Heart right ventricle (tissue), 16 donors: ENCODE results near the gene STAB2. TPM values are rescaled to one million over a fixed set of nuclear protein-coding genes. Genes with fewer than 3 reads are reported as not detected.

ENCODE experiments used
- ATAC-seq, 8 donors: fragments of 200-7000 bp; cut with Tn5 transposase; one replicate each; pipeline ENCODE4 v1.9.1; 2020; ENCODE audit warnings: mild to moderate bottlenecking in 8 of 8, moderate library complexity in 8 of 8, moderate number of reproducible peaks in 1 of 8
- DNase-seq, 2 donors: peaks; one replicate each; pipeline ENCODE4 v3.0.0-alpha.2; 2020
- H3K27ac ChIP-seq, 10 donors: fragments of 200-600 bp; sonication (generic) in 2 of 10; one replicate each; pipeline versions ENCODE4 v1.5.0 to v1.8.0; 2020 to 2022; ENCODE audit warnings: mild to moderate bottlenecking in 3 of 10
- H3K27me3 ChIP-seq, 7 donors: fragments of 200-600 bp; one replicate each; pipeline ENCODE4 v1.8.0; 2021 to 2022; ENCODE audit warnings: mild to moderate bottlenecking in 2 of 7
- H3K36me3 ChIP-seq, 9 donors: fragments of 200-600 bp; sonication (generic) in 1 of 9; one replicate each; pipeline versions ENCODE4 v1.5.0 to v1.8.0; 2020 to 2022; ENCODE audit warnings: mild to moderate bottlenecking in 2 of 9
- H3K4me1 ChIP-seq, 9 donors: fragments of 200-600 bp; sonication (generic) in 1 of 9; one replicate each; pipeline versions ENCODE4 v1.5.0 to v1.8.0; 2020 to 2022; ENCODE audit warnings: mild to moderate bottlenecking in 4 of 9
- H3K4me3 ChIP-seq, 10 donors: fragments of 200-600 bp; sonication (generic) in 2 of 10; one replicate each; pipeline versions ENCODE4 v1.5.0 to v1.8.0; 2020 to 2022; ENCODE audit warnings: mild to moderate bottlenecking in 7 of 10, moderate library complexity in 2 of 10
- H3K9me3 ChIP-seq, 11 donors: fragments of 200-600 bp in 10 of 11; sonication (generic) in 2 of 11; one replicate each; pipeline versions ENCODE4 v1.5.0 to v1.8.0; 2013 to 2022; ENCODE audit warnings: mild to moderate bottlenecking in 2 of 11, control low read depth in 1 of 11, moderate library complexity in 1 of 11
- CTCF ChIP-seq, 9 donors: fragments of 200-600 bp; sonication (generic) in 2 of 9; IDR thresholded peaks; one replicate each; pipeline versions ENCODE4 v1.5.0 to v1.8.0; 2021 to 2022; ENCODE audit warnings: antibody characterized with exemption in 9 of 9, mild to moderate bottlenecking in 5 of 9, moderate library complexity in 1 of 9
- WGBS, 2 donors: extraction: QIAGEN DNeasy Blood & Tissue Kit; methylation state at CpG; one replicate each; pipeline ENCODE4 v1.1.7; 2013; ENCODE audit warnings: inconsistent platforms in 1 of 2; 5-methylcytosine and 5-hydroxymethylcytosine counted together
- intact Hi-C, 10 donors: fragments of 100-400 bp; cut with DNase I; formaldehyde crosslinking; loops; one replicate each; pipeline versions ENCODE4 v1.11.1 to v1.14.2; 2022
- polyA plus RNA-seq, 2 donors: library from polyadenylated mRNA; stranded (reverse); fragments of 200-250 nt; gene quantifications; one replicate each; pipeline ENCODE4 v1.2.3, GENCODE V29; 2013
- total RNA-seq, 10 donors: library from RNA; stranded (reverse); fragmentation: NEBNext Ultra II Directional in 3 of 10; extraction: Animal tissue kit (Norgen Biotek cat#: 25700) in 3 of 10; gene quantifications; one replicate each; pipeline versions ENCODE4 v1.2.1 to v1.2.4, GENCODE V29; 2021 to 2023
- donor health status: Arrhythmogenic right ventricular cardiomyopathy.
- donor health status: ischemic (EF 13 %, LVEDD 7.1; RV severe dilation, severe dysfunction).
- donor health status: healthy with polysubstance abuse.
- donor health status: DM: no; HTN: yes; CAD: no.
- donor health status: DM: no; HTN: no; CAD: no.
- donor health status: ischemic (EF 25% LVEDD 6.9; RV normal size, moderate dysfunction).
- donor health status: ischemic (EF 25% LVEDD 5.7; RV mildly dilated, moderate dysfunction).
- donor health status: healthy.
- donor health status: DM: yes; HTN: yes; CAD: no.
- donor health status: Ischemic cardiomyopathy.
- donor health status: ischemic (EF 35%, LVEDD 5.7; RV mildly dilated, moderate dysfunction).
- donor health status: nonischemic (EF 11% LVEDD 7.7; RV severe dilation, severe dysfunction).
- donor health status: DM: yes; HTN: yes; CAD: no.
- donor health status: PGD.
- donor health status: ischemic (EF 29% LVEDD 5.4; RV normal size, mild dysfunction).
- donor health status: nonischemic (EF 23%, LVEDD 6.1; RV moderate dilation, normal function).

Gene STAB2
- total and polyA plus RNA-seq, 12 donors: 0.01 to 0.50 (median 0.17) TPM; not detected in 3

GRCh38 chr12:103571286-103571685 lies 15.8 kb upstream of the STAB2 start:
- H3K27me3 ChIP-seq: peaks cover 0 to 22% (median 0%) of the 10 kb centered on the region in 7 donors
- ATAC-seq (peak; percentile 57 to 92 (median 86)), DNase-seq (peak; percentile 19 to 49)
- intact Hi-C loops: loop anchor here in 1 of 10 donors (10.0 kb wide), 1 partner anchor 64 kb away; no protein-coding TSS in a partner anchor
- TF ChIP-seq CTCF (IDR thresholded peaks at IDR 0.05): peak in 1 of 9 donors; percentile 20
- 7% methylated on average over 18 of the region's 18 CpGs for WGBS, 2 donors
- H3K36me3 ChIP-seq: no peaks in the 10 kb centered on the region
- peak overlapping the region in 6 of 10 donors; percentile 3 to 62 (median 20) for H3K27ac ChIP-seq
- H3K4me1 ChIP-seq: peaks cover 0 to 17% (median 0%) of the 10 kb centered on the region in 9 donors
- H3K4me3 ChIP-seq: peak overlapping the region in 4 of 10 donors; percentile 11 to 38 (median 18)
- peaks cover 0 to 12% (median 7%) of the 10 kb centered on the region in 11 donors for H3K9me3 ChIP-seq

DNA sequence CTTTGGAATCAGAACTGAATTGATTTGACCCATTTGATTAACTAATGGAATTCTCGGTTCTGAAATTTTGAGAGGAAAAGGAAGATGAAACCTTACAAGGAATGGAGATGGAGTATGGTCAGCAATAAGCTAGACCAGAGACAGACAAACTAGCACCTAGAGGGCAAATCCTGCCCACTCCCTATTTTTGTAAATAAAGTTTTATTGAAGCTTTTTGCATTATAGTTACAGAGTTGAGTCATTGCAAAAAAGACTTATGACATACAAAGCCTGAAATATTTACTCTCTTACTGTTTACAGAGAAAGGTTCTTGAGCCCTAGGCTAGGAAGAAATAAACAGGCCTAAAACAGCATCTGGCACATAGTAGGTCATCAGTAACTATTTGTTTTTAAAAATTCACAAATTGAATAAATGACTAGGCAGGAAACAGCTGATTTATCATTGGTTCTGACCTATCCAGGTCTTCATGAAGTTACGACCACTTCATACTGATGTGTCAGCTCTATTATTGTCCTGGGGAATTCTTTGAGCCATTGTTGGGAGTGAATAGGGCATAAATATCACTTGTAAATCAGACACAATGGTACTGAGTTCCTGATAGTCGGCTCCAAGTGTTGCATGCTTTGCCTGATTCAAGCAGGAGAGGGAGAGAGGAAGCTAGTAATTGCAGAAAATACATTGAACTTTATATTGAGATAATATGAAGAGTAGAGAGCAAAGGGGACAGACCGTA lies 14.6 kb upstream of the STAB2 start:
- WGBS, 2 donors: 71 to 83% methylated on average over 4 of the region's 4 CpGs
- H3K4me1 ChIP-seq: peaks cover 0 to 17% (median 0%) of the 10 kb centered on the region in 9 donors
- H3K27ac ChIP-seq: no peak overlapping the region
- peaks cover 0 to 22% (median 0%) of the 10 kb centered on the region in 7 donors for H3K27me3 ChIP-seq
- intact Hi-C loops: loop anchor here in 1 of 10 donors (10.0 kb wide), 1 partner anchor 62 kb away; no protein-coding TSS in a partner anchor
- no peak overlapping the region for H3K4me3 ChIP-seq
- no peaks in the 10 kb centered on the region for H3K36me3 ChIP-seq
- TF ChIP-seq CTCF (IDR thresholded peaks at IDR 0.05): no peak
- peaks cover 0 to under 1% (median 0%) of the 10 kb centered on the region in 11 donors for H3K9me3 ChIP-seq
- no peak for ATAC-seq
- no peak for DNase-seq

GRCh38 chr12:103573185-103573584 lies 13.9 kb upstream of the STAB2 start:
- WGBS, 2 donors: 60 to 64% methylated on average over 3 of the region's 3 CpGs
- H3K9me3 ChIP-seq: no peaks in the 10 kb centered on the region
- TF ChIP-seq CTCF (IDR thresholded peaks at IDR 0.05): no peak
- ATAC-seq (no peak), DNase-seq (no peak)
- H3K4me1 ChIP-seq: peaks cover 0 to 17% (median 0%) of the 10 kb centered on the region in 9 donors
- no peak overlapping the region for H3K4me3 ChIP-seq
- H3K27ac ChIP-seq: no peak overlapping the region
- no peaks in the 10 kb centered on the region for H3K36me3 ChIP-seq
- intact Hi-C loops: loop anchor here in 1 of 10 donors (10.0 kb wide), 1 partner anchor 62 kb away; no protein-coding TSS in a partner anchor
- H3K27me3 ChIP-seq: peaks cover 0 to 22% (median 0%) of the 10 kb centered on the region in 7 donors

GRCh38 chr12:103578926-103579325 lies 8.1 kb upstream of the STAB2 start:
- intact Hi-C loops: loop anchor here in 1 of 10 donors (10.0 kb wide), 1 partner anchor 56 kb away; no protein-coding TSS in a partner anchor

More at GRCh38 chr12:103578926-103579325, 8.1 kb upstream of the STAB2 start:
- Histone ChIP-seq H3K9me3 (no peaks in the 10 kb centered on the region), H3K27me3 (peaks cover 0 to 4% (median 0%) of the 10 kb centered on the region in 7 donors), H3K36me3 (no peaks in the 10 kb centered on the region), H3K27ac (no peak overlapping the region), H3K4me3 (no peak overlapping the region), H3K4me1 (peaks cover 0 to 8% (median 0%) of the 10 kb centered on the region in 9 donors)
- no peak for TF ChIP-seq CTCF (IDR thresholded peaks at IDR 0.05)
- no peak for ATAC-seq
- DNase-seq: no peak
- 44 to 65% methylated on average over 2 of the region's 2 CpGs for WGBS, 2 donors
